ENCODE data around the gene ANTXR1. TPM values are rescaled to one million over a fixed set of nuclear protein-coding genes. Genes with fewer than 3 reads are reported as not detected.

ANTXR1 gene
- total and polyA plus RNA-seq, 2 of the 8 experiments (the other 6 are each of a cell fraction or from before 2014, with no cell fraction given): 15.8 to 44.3 TPM

GRCh38 chr2:69012310-69013141, 453 bp upstream of the ANTXR1 start:
- Histone ChIP-seq H3K4ac (replicated peaks; ENCODE audit: insufficient read length, low read depth, low read length) (no peak overlapping the region), H3K79me2 (ENCODE audit: control insufficient read depth in 1 of 2, insufficient read depth in 2 of 2, low read length in 2 of 2) (peaks cover 0 to 26% of the 10 kb centered on the region in 2 experiments; a peak in 3 of 4 replicates), H3K14ac (ENCODE audit: insufficient read length) (no peak overlapping the region), H4K91ac (replicated peaks; ENCODE audit: insufficient read length, low read length) (no peak overlapping the region), H3K27me3 (replicated peaks in 1 of 4; ENCODE audit: control insufficient read depth in 3 of 4, extremely low read depth in 1 of 4, insufficient read depth in 3 of 4, low read length in 3 of 4) (peaks cover 0 to 10% (median 4%) of the 10 kb centered on the region in 4 experiments; a peak in 4 of 7 replicates), H3K56ac (replicated peaks; ENCODE audit: insufficient read length, low read depth, low read length) (no peak overlapping the region), H3K23me2 (ENCODE audit: low read depth, low read length) (peaks cover 11% of the 10 kb centered on the region), H4K20me1 (replicated peaks in 1 of 2; ENCODE audit: control insufficient read depth in 1 of 2, insufficient read depth in 2 of 2, low read length in 2 of 2) (peaks cover 0 to 2% of the 10 kb centered on the region in 2 experiments), H4K5ac (ENCODE audit: insufficient read length, low read depth, low read length) (no peak overlapping the region), H3K9me3 (ENCODE audit: insufficient read depth in 2 of 2, low read depth in 1 of 2, low read length in 1 of 2) (no peaks in the 10 kb centered on the region), H3K4me2 (ENCODE audit: insufficient read depth in 1 of 2, low read depth in 2 of 2, low read length in 2 of 2) (peak overlapping the region; percentile 88 to 93), H3K9ac (replicated peaks in 1 of 4; ENCODE audit: extremely low read depth in 1 of 4, low read depth in 3 of 4, low read length in 3 of 4) (no peak overlapping the region; a peak in 1 of 7 replicates), H3K27ac (ENCODE audit: low read depth, low read length) (no peak overlapping the region), H3K23ac (ENCODE audit: insufficient read length) (no peak overlapping the region), H2BK20ac (ENCODE audit: low read length) (no peak overlapping the region), H2BK5ac (ENCODE audit: low read depth, low read length) (no peak overlapping the region), H2AK5ac (ENCODE audit: low read depth, low read length) (no peak overlapping the region), H3K79me1 (ENCODE audit: low read depth, low read length) (no peaks in the 10 kb centered on the region; the same call in 1 of the 2 replicates), H3K36me3 (ENCODE audit: control insufficient read depth in 2 of 4, insufficient read depth in 4 of 4, low read length in 3 of 4) (no peaks in the 10 kb centered on the region), H2BK15ac (ENCODE audit: low read length) (no peak overlapping the region), H2BK12ac (ENCODE audit: low read depth, low read length) (no peak overlapping the region), H4K8ac (ENCODE audit: extremely low read depth, insufficient read depth, low read length) (no peak overlapping the region), H3K18ac (ENCODE audit: extremely low read depth, low read length) (no peak overlapping the region; the same call in 1 of the 2 replicates), H2AFZ (ENCODE audit: low read length) (no peak overlapping the region), H3K4me3 (ENCODE audit: extremely low read depth in 1 of 4, insufficient read depth in 2 of 4, low read depth in 3 of 4, low read length in 4 of 4) (peak overlapping the region; percentile 85 to 98 (median 96)), H2BK120ac (replicated peaks; ENCODE audit: low read depth, low read length) (no peak overlapping the region), H3K4me1 (replicated peaks in 1 of 4; ENCODE audit: control insufficient read depth in 3 of 4, insufficient read depth in 4 of 4, low read length in 3 of 4) (peaks cover 3 to 4% (median 3%) of the 10 kb centered on the region in 4 experiments; a peak in 3 of 7 replicates)
- 30% methylated on average over 24 of the region's 27 CpGs; no CpG with 5 or more reads in 1 of the 2 experiments for WGBS, 2 experiments (ENCODE audit: extremely low coverage in 1 of 2, insufficient coverage in 1 of 2, insufficient read length in 1 of 2, insufficient replicate concordance in 2 of 2, low coverage in 1 of 2, low lambda C conversion rate in 2 of 2, missing lambda C conversion rate in 1 of 2)
- ChIA-PET POLR2A (ENCODE audit: partially characterized antibody) (interaction anchor here (0.6 kb wide), 1 partner anchor 53 kb away, joined by 3 read pairs; no protein-coding TSS in a partner anchor), CTCF (ENCODE audit: partially characterized antibody) (interaction anchor here (0.5 to 2.6 kb wide), 7 partner anchors 9 to 294 kb away, joined by 3 to 14 read pairs (median 4); no protein-coding TSS in a partner anchor)
- FAIRE-seq (no peak), DNase-seq (ENCODE audit: low read depth in 1 of 2, low spot score in 2 of 2) (peak in 1 of 2 experiments; percentile 64)
- TF ChIP-seq CTCF (IDR thresholded peaks at IDR 0.05; ENCODE audit: control extremely low read depth in 1 of 3, insufficient read depth in 1 of 3, low read depth in 1 of 3, low read length in 3 of 3): peak; percentile 45 to 64 (median 51)
- peak; percentile 96 for TF ChIP-seq BACH1 (IDR thresholded peaks at IDR 0.05; ENCODE audit: low read length)
- no peak for TF ChIP-seq HDAC6 (IDR thresholded peaks at IDR 0.05; ENCODE audit: low read depth, low read length)
- TF ChIP-seq SIX5 (IDR thresholded peaks at IDR 0.05; ENCODE audit: low read depth, low read length): no peak
- no peak for TF ChIP-seq TAF1 (IDR thresholded peaks at IDR 0.05; ENCODE audit: low read depth, low read length)
- no peak for TF ChIP-seq SRF (IDR thresholded peaks at IDR 0.05; ENCODE audit: low read depth, low read length)
- TF ChIP-seq RBBP5 (IDR thresholded peaks at IDR 0.05; ENCODE audit: borderline replicate concordance, low read depth, low read length): no peak
- TF ChIP-seq SIN3A (conservative IDR thresholded peaks at IDR 0.05 in 1 of 2, IDR thresholded peaks at IDR 0.05 in 1 of 2; ENCODE audit: low read depth in 1 of 2, low read length in 2 of 2): no peak
- TF ChIP-seq TCF12 (IDR thresholded peaks at IDR 0.05; ENCODE audit: low read depth, low read length): no peak

All from H1 (cell line).